HL-60 (cell line): ENCODE data around the gene KCNF1.

Experiments
- POLR2AphosphoS5 ChIP-seq: IDR thresholded peaks from 2 replicates; pipeline ENCODE4 v1.6.1; 2012; ENCODE audit warnings: low read depth
- TF ChIP-seq, protein P1 (sequence below): IDR thresholded peaks from one replicate; pipeline ENCODE4 v1.5.1; 2011; ENCODE audit warnings: low read length, control low read depth, inconsistent platforms; ENCODE audit not compliant: insufficient read depth

DNA sequence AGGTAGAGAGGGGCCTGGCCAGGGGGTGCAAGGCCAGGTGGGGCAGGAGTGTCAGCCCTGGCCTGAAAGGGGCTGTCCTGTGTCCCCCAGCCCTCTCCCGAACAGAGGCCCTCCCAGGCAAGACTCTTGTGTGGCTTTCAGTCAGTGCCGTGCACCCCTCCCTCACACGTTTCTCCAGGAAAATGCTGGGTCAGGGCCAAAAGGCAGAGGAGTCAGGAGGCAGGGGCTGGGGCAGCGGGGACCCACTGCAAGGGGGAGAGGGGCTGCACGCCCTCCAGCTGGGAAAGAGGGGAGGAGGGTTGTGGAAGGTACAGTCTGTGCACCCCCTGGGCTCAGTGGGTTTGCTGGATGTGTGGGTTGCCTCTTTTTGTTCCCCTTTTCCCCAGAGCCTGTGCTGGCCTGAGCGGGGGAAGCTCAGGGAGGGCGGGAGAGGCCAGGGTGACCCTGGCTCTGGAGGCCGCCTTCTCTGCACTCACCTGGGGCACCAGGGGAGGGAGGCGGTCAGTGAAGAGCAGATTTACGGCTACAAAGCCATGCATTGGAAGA is 4.1 kb downstream of the KCNF1 start:
- TF ChIP-seq, protein P1, sequence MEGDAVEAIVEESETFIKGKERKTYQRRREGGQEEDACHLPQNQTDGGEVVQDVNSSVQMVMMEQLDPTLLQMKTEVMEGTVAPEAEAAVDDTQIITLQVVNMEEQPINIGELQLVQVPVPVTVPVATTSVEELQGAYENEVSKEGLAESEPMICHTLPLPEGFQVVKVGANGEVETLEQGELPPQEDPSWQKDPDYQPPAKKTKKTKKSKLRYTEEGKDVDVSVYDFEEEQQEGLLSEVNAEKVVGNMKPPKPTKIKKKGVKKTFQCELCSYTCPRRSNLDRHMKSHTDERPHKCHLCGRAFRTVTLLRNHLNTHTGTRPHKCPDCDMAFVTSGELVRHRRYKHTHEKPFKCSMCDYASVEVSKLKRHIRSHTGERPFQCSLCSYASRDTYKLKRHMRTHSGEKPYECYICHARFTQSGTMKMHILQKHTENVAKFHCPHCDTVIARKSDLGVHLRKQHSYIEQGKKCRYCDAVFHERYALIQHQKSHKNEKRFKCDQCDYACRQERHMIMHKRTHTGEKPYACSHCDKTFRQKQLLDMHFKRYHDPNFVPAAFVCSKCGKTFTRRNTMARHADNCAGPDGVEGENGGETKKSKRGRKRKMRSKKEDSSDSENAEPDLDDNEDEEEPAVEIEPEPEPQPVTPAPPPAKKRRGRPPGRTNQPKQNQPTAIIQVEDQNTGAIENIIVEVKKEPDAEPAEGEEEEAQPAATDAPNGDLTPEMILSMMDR, result no peak
- no peak for TF ChIP-seq POLR2AphosphoS5
